Upper lobe of left lung (tissue), 6 donors: ENCODE measurements around the gene UBA1. TPM values are rescaled to one million over a fixed set of nuclear protein-coding genes. Genes with fewer than 3 reads are reported as not detected.

Experiments used
- ATAC-seq, 2 donors: fragments of 200-7000 bp; cut with Tn5 transposase; one replicate each; pipeline ENCODE4 v1.9.1; 2022; ENCODE audit warnings: mild to moderate bottlenecking in 2 of 2, moderate library complexity in 2 of 2; ENCODE audit not compliant: low FRiP score in 2 of 2
- DNase-seq, 2 donors: peaks; one replicate each; pipeline ENCODE4 v3.0.0-alpha.2; 2019 to 2020
- H3K27ac ChIP-seq, 4 donors: fragments of 200-600 bp; sonication (generic); one replicate each; pipeline ENCODE4 v1.5.1; 2016 to 2019
- H3K27me3 ChIP-seq, 4 donors: fragments of 200-600 bp; sonication (generic); one replicate each; pipeline ENCODE4 v1.5.1; 2017 to 2019
- H3K36me3 ChIP-seq, 4 donors: fragments of 200-600 bp; sonication (generic); one replicate each; pipeline ENCODE4 v1.5.1; 2016 to 2019
- H3K4me1 ChIP-seq, 4 donors: fragments of 200-600 bp; sonication (generic); one replicate each; pipeline ENCODE4 v1.5.1; 2018 to 2019
- H3K4me3 ChIP-seq, 4 donors: fragments of 200-600 bp; sonication (generic); one replicate each; pipeline ENCODE4 v1.5.1; 2017 to 2019; ENCODE audit warnings: mild to moderate bottlenecking in 2 of 4, moderate library complexity in 1 of 4
- H3K9me3 ChIP-seq, 4 donors: fragments of 200-600 bp; sonication (generic); one replicate each; pipeline ENCODE4 v1.5.1; 2018 to 2019
- CTCF ChIP-seq, 6 experiments: fragments of 450-650 bp in 4 of 6; fragments of 200-600 bp in 2 of 6; sonication (generic) in 2 of 6; IDR thresholded peaks; one replicate each; pipeline ENCODE4 v1.5.1; 2016 to 2019; ENCODE audit warnings: antibody characterized with exemption in 6 of 6
- EP300 ChIP-seq, 4 donors: sonication (generic); formaldehyde crosslinking; IDR thresholded peaks; one replicate each; pipeline ENCODE4 v1.5.1; 2017; ENCODE audit warnings: antibody characterized with exemption in 4 of 4, control low read depth in 2 of 4
- POLR2A ChIP-seq, 4 donors: fragments of 450-650 bp; IDR thresholded peaks; one replicate each; pipeline ENCODE4 v1.5.1; 2016 to 2017; ENCODE audit warnings: antibody characterized with exemption in 4 of 4, mild to moderate bottlenecking in 2 of 4
- POLR2AphosphoS5 ChIP-seq, 2 donors: sonication (generic); formaldehyde crosslinking; IDR thresholded peaks; one replicate each; pipeline ENCODE4 v1.5.1; 2017; ENCODE audit warnings: antibody characterized with exemption in 2 of 2
- WGBS, 2 donors: methylation state at CpG; one replicate each; pipeline ENCODE4 v1.1.5; 2017 to 2018; 5-methylcytosine and 5-hydroxymethylcytosine counted together
- total RNA-seq, 6 donors: library from RNA; depleted of rRNA in 4 of 6; stranded (reverse); fragments of >200 nt in 4 of 6; gene quantifications; one replicate each; pipeline versions ENCODE4 v1.1.0 to v1.2.1, GENCODE V29; 2016 to 2021
- donor health status: DM: no; HTN: no; CAD: no; lungs with moderate emphysema.
- donor health status: DM: no; HTN: yes; CAD: no; lungs with severe emphysema.

UBA1 gene
- total RNA-seq, 6 donors from 2014 or later, result 128 to 186 (median 173) TPM

GRCh38 chrX:47181301-47181700, 12.3 kb upstream of the UBA1 start:
- Histone ChIP-seq H3K9me3 (no peaks in the 10 kb centered on the region), H3K36me3 (peaks cover 7 to 90% (median 49%) of the 10 kb centered on the region in 4 donors), H3K4me3 (no peak overlapping the region), H3K27ac (no peak overlapping the region), H3K4me1 (no peaks in the 10 kb centered on the region), H3K27me3 (no peaks in the 10 kb centered on the region)
- 94% methylated on average over 10 of the region's 10 CpGs; no CpG with 5 or more reads in 1 of the 2 donors for WGBS, 2 donors
- ATAC-seq (no peak), DNase-seq (no peak)
- TF ChIP-seq POLR2AphosphoS5 (IDR thresholded peaks at IDR 0.05) (no peak), POLR2A (IDR thresholded peaks at IDR 0.05) (no peak), EP300 (IDR thresholded peaks at IDR 0.05) (no peak), CTCF (IDR thresholded peaks at IDR 0.05) (no peak)

- DNase-seq, result no peak
- no peaks in the 10 kb centered on the region for H3K27me3 ChIP-seq
- peaks cover 7 to 92% (median 48%) of the 10 kb centered on the region in 4 donors for H3K36me3 ChIP-seq
- H3K9me3 ChIP-seq, result no peaks in the 10 kb centered on the region
- no peak overlapping the region for H3K27ac ChIP-seq
- 79 to 93% methylated on average over 8 to 9 of the region's 9 CpGs for WGBS, 2 donors
- no peaks in the 10 kb centered on the region for H3K4me1 ChIP-seq
- TF ChIP-seq EP300 (IDR thresholded peaks at IDR 0.05) (no peak), CTCF (IDR thresholded peaks at IDR 0.05) (no peak), POLR2A (IDR thresholded peaks at IDR 0.05) (no peak), POLR2AphosphoS5 (IDR thresholded peaks at IDR 0.05) (no peak)
- no peak for ATAC-seq
- H3K4me3 ChIP-seq, result no peak overlapping the region
Observed at GRCh38 chrX:47182106-47182700, 11.4 kb upstream of the UBA1 start.

GRCh38 chrX:47184486-47184885, 9.1 kb upstream of the UBA1 start:
- DNase-seq, result no peak
- 84 to 100% methylated on average over 3 to 4 of the region's 4 CpGs for WGBS, 2 donors
- no peak overlapping the region for H3K27ac ChIP-seq

GRCh38 chrX:47185241-47185640, 8.4 kb upstream of the UBA1 start:
- no peak for DNase-seq
- H3K36me3 ChIP-seq, result peaks cover 7 to 63% (median 35%) of the 10 kb centered on the region in 4 donors

More at GRCh38 chrX:47184486-47184885, 9.1 kb upstream of the UBA1 start:
- ATAC-seq, result no peak
- Histone ChIP-seq H3K4me3 (no peak overlapping the region), H3K27me3 (no peaks in the 10 kb centered on the region), H3K4me1 (no peaks in the 10 kb centered on the region), H3K36me3 (peaks cover 7 to 70% (median 38%) of the 10 kb centered on the region in 4 donors), H3K9me3 (no peaks in the 10 kb centered on the region)
- no peak for TF ChIP-seq POLR2AphosphoS5 (IDR thresholded peaks at IDR 0.05)
- TF ChIP-seq EP300 (IDR thresholded peaks at IDR 0.05), result no peak
- TF ChIP-seq CTCF (IDR thresholded peaks at IDR 0.05), result no peak
- TF ChIP-seq POLR2A (IDR thresholded peaks at IDR 0.05), result no peak

GRCh38 chrX:47186096-47186740, 7.4 kb upstream of the UBA1 start:
- DNase-seq (no peak), ATAC-seq (no peak)
- Histone ChIP-seq H3K27me3 (no peaks in the 10 kb centered on the region), H3K9me3 (no peaks in the 10 kb centered on the region), H3K27ac (no peak overlapping the region), H3K4me3 (no peak overlapping the region), H3K4me1 (peaks cover 0 to 1% (median 0%) of the 10 kb centered on the region in 4 donors), H3K36me3 (peaks cover 5 to 53% (median 30%) of the 10 kb centered on the region in 4 donors)
- no peak for TF ChIP-seq CTCF (IDR thresholded peaks at IDR 0.05)
- TF ChIP-seq POLR2AphosphoS5 (IDR thresholded peaks at IDR 0.05), result no peak
- TF ChIP-seq EP300 (IDR thresholded peaks at IDR 0.05), result no peak
- TF ChIP-seq POLR2A (IDR thresholded peaks at IDR 0.05), result no peak
- 87 to 95% methylated on average over 4 to 24 of the region's 27 CpGs for WGBS, 2 donors

More at GRCh38 chrX:47185241-47185640, 8.4 kb upstream of the UBA1 start:
- H3K4me1 ChIP-seq, result no peaks in the 10 kb centered on the region
- H3K9me3 ChIP-seq, result no peaks in the 10 kb centered on the region
- TF ChIP-seq POLR2A (IDR thresholded peaks at IDR 0.05), result no peak
- TF ChIP-seq POLR2AphosphoS5 (IDR thresholded peaks at IDR 0.05), result no peak
- no peak for TF ChIP-seq EP300 (IDR thresholded peaks at IDR 0.05)
- H3K27ac ChIP-seq, result no peak overlapping the region
- no peak for ATAC-seq
- H3K27me3 ChIP-seq, result no peaks in the 10 kb centered on the region
- H3K4me3 ChIP-seq, result no peak overlapping the region
- WGBS, 2 donors, result 86 to 97% methylated on average over 5 to 17 of the region's 17 CpGs
